AML-193 (cell line): ENCODE measurements around the gene LTBP1.

ENCODE experiments used
- DNase-seq, 2 experiments: peaks; one replicate each; lab custom pipeline; 2025; lab: John Stamatoyannopoulos, UW

Gene LTBP1

DNA sequence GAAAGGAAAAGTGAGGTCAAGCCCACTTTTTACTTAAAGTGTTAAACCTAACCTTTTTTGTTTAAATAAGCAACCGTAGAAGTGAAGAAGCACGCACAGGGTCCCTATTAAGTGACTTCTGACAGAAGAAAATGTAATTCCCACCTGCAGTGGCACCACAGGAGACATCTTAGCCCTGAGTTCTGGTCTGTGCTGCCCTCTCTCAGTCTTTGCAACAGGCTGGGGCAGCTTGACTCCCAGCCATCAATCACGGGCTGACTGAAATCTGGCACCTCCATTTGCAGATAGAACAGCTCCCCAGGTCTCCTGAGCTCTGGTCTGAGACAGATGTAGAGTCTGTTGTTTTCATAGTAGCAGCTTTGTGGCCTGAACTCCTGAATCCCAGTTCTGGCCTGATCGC, 170.0 kb downstream of the LTBP1 start:
- DNase-seq, result no peak

DNA sequence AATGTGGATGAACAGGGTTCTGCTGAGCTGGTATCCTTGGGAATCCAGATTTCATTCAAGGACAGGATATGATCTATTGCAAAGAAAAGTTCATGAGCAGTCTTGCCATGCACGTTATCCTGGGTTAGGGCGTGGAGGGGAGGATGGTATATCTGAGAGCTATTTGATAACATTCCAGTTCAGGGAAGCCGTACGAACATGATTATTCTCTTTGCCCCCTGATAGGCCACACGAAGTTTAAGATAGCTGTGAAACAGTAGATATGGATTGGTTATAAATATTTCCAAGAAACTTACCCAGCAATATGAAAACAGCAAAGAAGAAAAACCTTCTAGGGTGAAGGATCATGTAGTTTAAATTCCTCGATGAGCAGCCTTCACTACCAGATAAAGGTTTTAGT, 171.9 kb downstream of the LTBP1 start:
- DNase-seq, result no peak

DNA sequence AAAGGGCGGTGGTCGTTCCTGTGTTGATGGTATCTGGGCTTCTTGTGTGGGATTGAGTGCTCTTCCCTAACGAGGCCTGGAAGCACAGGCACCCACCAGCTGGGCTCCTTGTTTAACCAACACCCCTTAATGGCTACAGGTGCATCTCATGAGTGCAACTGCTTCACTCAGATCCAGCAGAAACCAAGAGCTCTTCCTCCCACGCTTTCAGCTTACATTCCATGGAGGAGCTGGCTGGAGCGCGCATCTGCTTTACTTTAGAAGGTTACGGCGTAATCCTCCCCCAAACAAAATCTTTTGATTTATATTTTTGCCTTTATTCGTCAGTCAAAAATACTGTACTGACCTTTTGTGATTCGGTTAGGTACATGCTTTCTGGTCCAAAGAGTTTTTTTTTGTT, 174.7 kb downstream of the LTBP1 start:
- no peak for DNase-seq

DNA sequence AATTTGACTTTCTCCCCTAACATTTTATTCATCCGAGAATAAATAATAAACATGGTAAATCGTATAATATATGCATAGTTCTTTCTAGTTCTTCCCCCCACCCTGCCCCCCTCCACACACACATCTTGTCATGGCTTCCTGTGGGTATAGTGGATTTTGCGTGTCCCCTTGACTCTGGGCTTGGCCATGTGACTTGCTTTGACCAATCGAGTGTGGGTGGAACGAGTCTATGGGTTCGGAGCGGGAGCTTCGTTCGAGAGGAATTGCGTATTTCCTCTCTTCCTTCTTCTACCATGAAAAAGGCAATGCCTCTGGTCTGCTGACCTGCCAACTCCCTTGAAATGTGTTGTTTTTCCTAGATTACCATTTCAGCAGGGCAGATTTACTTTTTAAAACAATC, 175.2 kb downstream of the LTBP1 start:
- DNase-seq, result no peak

DNA sequence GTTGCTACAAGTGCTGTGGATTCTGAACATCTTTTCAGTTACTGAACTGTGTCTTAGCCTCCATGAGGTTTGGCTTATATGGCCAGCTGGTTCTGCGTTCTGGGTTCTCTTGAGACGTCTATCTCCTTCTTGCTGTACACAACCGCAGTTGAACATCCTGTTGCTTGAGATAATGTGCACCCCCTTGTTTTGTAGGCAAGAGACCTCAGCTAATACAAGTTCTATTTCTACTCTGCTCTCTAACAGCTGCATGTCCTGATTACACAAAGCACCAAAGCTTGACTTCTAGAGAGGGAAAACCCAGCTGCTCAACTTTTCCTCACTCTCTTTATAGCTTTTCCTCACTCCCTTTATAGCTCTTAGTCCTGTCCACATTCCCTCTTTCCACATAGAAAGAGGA, 176.0 kb downstream of the LTBP1 start:
- DNase-seq, result no peak

DNA sequence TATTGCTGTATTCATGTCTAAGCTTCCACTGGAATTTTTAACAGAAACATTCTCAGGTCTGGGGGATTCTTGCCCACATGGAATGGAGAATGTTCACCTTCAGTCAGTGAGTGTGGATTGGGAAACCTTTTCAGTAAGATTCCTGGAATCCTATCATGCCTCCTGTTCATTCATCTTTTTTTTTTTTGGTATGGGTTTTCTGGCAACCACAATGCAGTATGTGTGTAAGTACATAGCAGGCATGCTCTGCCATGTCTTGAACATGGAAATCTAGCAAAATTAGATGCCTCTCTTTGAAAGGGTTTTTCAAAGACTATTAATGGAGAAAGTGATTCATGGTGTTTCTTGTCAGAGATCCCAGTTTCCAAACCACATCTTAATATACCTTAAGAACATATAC, 176.5 kb downstream of the LTBP1 start:
- no peak for DNase-seq

DNA sequence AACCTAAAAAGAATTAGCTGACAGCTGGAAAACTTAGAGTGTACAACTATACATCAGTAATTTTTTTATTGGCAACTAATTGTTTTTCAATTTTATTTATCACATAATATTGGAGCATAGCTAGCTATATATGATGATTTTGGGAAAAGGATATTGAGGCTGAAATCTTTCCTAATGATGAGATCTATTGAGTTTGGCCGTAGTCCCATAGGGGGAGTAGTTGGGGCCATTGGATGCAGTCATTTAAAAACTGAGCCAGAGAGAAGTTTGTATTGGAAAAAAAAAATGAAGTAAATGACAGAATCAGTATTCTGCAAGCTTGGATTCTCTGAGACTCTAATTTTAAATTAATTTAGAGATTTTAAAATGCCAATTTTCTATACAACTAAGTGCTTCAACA, 179.8 kb downstream of the LTBP1 start:
- DNase-seq, result no peak

DNA sequence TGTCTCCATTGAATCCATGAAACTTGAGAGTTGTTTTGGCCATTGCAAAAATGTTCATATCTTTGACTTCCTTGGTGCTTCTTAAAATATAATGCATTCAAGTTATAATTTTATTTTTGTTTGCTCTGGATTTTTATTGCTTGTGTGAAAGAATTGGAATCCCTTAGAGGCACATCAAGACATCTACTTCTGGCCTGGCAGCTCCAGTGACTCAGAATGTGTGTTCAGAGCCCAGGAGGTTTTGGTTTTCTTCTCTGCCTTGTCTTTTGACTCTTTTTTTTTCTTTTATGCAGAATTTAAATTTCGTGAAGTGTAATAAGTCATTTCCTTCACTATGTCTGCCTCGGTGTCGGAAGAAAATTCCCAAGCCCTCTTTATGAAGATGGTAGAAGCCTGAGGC, 180.2 kb downstream of the LTBP1 start:
- no peak for DNase-seq

DNA sequence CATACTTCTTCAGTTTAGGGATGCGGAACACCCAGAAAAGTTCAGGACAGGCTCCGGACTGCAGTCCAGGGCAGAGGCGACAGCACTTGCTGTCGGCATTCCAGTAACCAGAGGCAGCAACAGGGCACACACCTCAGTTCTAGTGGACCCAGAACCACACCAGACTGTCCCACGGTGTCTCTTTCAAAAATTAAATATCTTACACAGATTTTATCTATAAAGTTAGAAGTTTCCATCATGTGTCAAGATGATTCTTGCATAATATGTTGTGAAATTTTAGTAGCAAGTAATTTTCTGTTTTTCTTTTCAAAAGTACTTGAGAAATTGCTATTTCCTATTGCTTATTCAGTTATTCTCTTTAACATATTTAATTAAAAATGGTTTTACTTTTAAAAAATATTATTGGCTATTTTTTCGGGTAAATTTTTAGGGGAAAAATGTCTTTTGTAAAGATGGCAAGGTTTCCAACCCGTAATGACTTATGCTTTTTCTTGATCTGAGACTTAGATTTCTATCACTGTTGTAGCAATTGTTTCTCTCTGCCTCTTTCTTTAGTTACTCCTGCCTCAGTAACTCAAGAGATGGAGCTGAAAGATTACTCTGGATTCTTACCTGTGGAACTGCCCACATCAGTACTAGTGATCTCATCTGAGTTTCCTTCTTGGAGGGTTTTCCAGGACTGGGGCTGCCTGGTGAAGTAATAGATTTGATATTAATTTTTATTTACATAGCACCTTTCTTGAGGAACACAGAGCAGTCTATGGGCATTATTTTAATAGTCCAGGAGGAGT, 182.7 kb downstream of the LTBP1 start:
- DNase-seq, result no peak

DNA sequence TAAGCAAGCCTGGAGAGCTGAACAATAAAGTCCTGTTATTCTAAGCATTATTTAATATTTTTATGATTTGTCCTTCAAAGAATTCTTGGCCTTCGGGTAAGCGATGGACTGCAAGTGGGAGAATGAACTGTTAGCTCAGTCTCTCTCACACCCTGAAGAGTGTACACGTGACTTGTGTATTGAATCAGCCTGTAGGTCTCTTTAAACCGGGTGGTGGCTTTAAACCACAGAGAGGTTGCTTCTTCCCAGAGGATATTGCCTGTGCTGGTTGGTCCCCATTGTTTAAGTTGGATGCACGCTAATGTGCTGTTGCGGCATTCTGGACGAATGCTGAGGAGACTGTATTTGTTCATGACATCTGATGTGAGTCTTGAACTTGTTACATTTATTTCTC, 183.3 kb downstream of the LTBP1 start:
- DNase-seq, result no peak

DNA sequence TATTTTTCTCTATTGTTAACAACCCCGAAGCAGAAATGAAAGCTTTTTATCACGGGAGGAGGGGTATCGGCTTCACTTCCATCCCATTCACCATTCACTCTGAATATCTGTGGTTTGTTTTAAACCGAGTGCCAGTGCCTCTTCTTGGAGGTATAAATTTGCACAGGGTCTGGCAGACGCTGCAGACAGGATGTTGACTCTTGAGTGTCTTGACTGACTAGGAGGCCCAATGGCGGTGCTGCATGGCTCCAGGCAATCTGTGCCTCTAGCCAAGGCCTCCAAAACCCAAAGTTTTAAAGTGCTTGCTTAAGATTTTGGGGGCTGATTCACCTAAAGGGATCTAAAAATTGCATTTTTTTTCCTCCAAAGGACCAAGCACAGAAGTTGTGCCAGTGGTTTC, 183.8 kb downstream of the LTBP1 start:
- DNase-seq, result no peak

DNA sequence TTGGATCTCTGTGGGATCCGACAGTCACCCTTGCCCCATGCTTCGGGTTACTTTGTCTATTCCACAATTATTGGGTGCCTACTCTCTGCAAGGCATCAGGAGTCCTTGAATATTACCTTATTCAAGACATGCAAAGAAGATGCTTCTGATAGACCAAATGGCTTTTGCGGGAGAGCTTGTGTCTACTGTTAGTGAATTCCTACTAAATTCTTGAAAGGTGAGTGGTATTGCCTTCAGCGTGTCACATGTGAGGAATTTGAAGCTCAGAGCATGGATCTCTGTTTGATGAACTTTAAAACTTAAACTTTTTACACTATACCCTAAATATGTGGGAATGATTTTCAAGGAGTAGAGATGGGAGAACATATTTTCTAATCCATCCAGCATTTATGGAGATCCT, 184.4 kb downstream of the LTBP1 start:
- DNase-seq, result no peak

DNA sequence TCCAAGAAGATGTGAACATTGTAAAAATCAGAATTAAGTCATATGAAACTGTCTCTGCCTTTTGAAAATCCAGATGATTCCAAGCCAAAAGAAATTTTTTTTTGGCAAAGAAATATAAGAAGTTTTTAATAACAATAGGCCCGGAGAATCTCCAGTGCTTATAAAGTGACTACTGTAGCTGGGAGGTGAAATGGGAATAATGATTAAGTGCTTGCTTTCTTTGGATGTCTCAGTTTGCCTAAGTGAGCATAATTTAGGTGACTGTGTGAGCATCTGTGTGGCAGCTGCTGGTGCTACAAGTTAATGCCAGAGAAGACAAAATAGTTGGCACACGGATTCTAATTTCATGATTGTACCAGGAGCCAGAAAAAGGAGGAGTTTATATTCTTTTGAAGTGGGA, 185.0 kb downstream of the LTBP1 start:
- DNase-seq, result no peak

DNA sequence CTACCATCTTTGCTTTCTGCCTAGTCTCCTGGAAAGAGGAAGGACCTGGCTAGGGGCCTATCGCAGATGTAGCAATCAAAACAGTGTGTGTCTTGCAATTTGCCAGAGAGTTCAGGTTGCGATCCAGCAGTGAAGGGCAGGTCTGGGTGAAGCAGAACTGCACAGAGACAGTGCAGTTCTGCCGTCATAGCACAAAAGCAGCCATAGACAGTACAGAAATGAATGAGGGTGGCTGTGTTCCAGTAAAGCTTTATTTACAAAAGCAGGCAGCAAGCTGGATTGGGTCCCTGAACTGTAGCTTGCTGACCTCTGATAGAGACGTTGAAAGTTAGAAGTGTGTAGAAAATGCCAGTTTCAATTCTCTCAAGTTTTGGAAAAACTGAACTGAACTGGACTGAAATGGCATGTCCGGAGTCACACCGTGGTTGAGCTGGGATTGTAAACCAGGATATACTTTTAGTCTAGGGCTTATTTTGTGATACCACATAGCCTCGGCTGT, 186.8 kb downstream of the LTBP1 start:
- no peak for DNase-seq

DNA sequence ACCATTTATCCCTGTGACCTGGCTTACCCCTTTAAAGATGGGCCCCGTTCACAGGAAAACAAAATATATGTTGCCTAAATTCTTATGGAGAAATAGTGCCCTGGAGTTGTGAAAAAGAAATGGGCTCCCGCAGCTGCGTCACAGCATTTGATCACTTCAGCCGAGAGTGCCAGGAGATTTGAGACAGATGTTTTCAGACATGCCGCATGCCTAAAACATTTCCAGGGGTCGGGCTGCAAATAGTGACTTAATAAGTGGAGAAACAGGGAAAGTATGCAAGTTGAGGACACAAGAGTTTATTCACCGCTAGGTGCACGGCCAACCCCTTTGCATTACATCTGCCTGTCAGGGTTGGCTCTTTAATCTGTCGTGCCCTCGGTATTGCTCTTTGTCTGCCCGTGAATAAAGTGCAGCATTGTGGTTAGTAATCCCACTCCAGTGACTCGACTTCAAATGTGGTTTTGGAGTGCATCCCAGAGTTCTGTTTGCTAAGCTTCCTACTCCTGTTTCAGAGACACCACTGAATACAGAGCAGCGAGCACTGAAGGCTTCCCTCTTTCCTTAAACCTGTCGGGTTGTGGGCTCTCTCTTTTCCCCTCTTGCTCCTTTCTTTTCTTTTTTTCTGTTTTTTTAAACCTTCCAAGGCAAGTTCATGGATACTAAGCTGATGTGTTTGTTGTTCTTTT, 187.5 kb downstream of the LTBP1 start:
- no peak for DNase-seq

DNA sequence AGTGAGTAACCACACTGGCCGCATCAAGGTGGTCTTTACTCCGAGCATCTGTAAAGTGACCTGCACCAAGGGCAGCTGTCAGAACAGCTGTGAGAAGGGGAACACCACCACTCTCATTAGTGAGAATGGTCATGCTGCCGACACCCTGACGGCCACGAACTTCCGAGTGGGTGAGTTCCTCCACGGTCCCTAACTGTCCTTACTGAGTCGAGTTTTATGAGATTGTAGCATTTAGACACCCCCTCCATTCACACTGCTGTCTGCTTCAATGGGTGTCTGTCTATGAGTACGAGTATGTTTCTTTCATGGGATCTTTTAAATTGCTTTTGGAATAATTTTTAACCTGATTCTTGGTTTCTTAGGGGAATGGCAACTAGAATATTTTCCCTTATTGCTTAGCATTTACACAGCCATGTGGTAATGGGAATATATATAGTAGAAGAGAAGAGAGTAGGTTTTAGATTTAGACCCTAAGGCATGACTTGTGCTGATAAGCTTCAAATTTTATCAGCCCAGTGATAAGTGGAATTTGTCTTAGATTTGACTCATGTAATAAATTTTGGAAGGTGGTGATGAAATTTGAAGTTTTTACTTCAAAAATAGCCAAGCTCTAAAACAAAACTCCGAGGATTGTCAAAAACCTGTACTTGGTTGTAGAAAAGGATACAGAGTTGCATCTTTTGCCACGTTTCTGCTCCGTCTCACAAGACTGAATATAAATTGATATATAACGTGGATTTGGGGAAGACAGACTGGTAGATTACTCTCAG, 188.2 kb downstream of the LTBP1 start:
- DNase-seq, result no peak

DNA sequence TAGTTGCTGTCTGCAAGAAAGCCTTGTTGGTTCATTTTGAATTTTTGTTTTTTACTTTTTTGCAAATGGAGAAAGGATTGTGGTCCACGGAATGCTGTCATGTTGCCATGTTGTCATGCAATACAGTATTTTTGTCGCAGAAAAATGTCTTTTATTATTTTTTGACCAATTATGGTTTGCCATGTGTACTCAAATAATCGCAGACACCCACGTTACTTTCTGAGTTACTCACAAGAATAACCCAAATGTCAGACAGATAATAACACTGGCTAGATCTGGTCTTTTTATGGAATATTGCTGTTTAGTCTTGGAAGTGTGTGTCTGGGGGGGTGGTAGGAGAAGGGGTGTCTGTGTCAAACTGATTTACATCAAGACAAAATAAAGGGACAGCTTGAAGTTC, 188.9 kb downstream of the LTBP1 start:
- DNase-seq, result no peak

DNA sequence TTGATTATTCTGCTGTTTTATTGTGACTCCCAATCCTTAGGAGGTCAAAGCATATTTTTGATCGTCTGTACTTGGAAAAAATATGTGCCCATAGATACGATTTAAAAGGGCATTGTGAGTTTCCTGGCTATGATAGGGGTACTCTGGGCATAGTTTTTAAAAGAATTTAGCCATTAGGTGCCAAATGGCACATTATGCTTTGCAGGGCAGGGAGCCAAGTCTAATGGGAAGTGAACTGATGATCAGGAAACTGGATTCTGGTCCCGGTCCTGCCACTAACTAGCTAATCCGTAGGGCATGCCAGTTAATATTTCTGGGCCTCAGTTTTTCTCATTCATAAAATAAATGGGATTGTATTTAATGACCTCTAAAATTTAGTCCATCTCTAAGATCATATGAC, 189.3 kb downstream of the LTBP1 start:
- no peak for DNase-seq

DNA sequence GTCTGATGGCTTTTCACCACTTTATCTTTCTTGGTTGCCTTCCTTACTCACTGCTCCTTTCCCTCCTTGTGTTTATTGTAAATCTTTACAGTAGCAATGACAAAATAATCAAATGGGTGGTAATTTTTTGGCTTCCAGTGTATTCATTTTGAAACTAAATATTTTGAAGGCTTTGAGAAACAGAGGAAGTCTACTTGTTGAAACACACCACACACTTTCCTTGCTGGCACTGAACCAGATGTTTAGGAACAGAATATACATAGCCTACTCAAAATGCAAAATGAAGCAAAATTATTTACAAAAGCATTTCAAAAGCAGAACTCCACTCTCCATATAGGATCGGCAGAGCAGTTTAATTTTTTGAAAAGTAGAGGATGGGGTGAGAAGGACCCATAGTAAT, 189.8 kb downstream of the LTBP1 start:
- DNase-seq, result no peak

DNA sequence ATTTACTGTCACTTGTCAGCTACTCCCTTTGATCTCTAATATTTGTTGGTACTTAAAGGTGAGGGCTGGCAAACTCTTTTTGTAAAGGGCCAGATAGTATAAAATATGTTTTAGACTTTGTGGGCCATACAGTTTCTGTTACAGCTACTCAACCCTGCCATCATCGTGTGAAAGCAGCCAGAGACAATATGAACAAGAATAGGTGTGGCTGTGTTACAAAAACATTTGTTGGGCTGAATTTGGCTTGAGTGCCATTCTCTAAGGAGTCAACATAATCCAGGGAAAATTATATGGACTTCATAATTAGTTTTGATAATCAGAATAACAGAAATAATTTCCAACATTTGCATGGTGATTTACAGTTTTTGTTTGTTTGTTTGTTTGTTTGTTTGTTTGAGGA, 190.6 kb downstream of the LTBP1 start:
- no peak for DNase-seq

DNA sequence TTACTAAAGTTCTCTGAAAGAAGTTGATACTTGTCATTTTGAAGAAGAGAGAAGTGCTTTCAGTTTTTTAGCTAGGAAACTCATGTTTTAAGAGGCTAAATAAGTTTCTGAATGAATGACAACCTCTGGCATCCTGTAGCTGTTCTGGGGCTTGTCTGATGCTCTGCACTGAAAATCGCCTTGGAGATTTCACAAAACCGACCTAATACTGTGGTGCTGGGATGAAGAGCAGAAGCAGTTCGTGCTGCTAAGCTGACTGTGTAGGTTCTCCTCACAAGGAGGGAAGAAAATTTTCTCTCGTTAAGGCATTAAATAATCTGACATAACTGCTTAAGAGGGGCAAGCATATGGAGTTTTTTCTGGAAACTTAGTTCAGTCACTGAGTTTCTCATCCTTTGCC, 193.2 kb downstream of the LTBP1 start:
- DNase-seq, result no peak

DNA sequence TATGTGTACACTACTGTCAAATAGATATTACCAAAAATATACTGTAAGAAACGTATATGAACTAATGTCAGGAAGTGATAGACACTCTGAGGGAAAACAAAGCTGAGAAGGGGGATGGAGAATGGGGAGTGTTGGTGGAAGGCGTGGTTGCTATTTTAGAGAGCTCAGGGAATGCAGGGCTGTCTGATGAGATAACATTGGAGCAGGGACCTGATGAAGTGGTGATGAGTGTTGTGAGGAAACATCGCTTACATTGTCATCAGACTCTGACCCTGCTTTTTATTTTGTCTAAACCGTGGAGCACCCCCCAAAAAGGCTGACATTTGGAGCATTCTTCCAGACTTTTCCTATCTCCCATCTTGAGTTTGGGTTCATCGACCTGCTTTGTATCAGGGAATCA, 194.7 kb downstream of the LTBP1 start:
- DNase-seq, result no peak

DNA sequence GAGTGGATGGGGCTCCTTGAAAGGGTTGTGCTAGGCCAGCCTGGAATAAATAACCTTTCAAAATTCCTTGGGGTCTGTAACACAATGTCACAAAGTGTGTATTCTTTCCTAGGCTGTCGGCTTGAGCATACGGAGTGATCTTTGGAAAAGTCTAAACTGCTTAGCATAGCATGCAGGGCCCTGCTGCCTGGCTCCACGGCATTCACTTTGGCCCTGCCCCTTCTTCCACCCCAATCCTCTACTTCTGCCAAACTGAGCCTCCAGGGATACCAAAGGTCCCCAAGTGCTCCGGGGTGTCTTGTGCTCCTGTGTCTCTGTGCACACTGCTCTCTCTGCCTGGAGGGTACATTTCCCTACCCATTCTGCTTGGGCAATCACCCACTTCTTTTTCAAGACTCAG, 196.1 kb downstream of the LTBP1 start:
- no peak for DNase-seq
